MM.1S (cell line): ENCODE results near the gene ADCY3.

Source experiments
- EZH2 ChIP-seq: fragments of 300-600 bp; sonication (generic); optimal IDR thresholded peaks from 2 replicates; pipeline ENCODE3; 2017; ENCODE audit warnings: low read depth, mild to moderate bottlenecking, antibody characterized with exemption, low read length, mixed read lengths
- EZH2phosphoT487 ChIP-seq: fragments of 300-600 bp; sonication (generic); IDR thresholded peaks from 2 replicates; pipeline ENCODE4 v1.6.1; 2018; ENCODE audit warnings: antibody characterized with exemption, low read length
- TF ChIP-seq, protein P1 (sequence below): fragments of 300-600 bp; sonication (generic); IDR thresholded peaks from 2 replicates; pipeline ENCODE4 v1.5.1; 2016; ENCODE audit warnings: antibody characterized with exemption, low read length, mixed read lengths

DNA sequence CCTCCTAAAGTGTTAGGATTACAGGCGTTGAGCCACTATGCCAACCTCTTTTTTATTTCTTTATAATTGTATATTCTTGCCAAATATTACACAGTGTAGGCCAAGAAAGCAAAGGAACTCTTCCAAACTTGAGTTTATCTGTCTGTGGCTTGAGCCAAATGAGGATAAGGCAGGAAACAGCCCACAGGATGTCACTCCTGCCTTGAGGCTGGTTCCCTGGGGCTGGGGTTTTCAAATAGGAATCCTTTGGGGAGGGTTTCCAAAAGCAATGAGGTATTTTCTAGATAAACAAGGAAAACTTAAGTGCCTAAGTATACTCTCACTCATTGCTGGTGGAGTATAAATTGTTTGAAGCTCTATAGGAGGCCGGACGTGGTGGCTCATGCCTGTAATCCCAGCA lies 56.4 kb downstream of the ADCY3 start:
- TF ChIP-seq, protein P1, sequence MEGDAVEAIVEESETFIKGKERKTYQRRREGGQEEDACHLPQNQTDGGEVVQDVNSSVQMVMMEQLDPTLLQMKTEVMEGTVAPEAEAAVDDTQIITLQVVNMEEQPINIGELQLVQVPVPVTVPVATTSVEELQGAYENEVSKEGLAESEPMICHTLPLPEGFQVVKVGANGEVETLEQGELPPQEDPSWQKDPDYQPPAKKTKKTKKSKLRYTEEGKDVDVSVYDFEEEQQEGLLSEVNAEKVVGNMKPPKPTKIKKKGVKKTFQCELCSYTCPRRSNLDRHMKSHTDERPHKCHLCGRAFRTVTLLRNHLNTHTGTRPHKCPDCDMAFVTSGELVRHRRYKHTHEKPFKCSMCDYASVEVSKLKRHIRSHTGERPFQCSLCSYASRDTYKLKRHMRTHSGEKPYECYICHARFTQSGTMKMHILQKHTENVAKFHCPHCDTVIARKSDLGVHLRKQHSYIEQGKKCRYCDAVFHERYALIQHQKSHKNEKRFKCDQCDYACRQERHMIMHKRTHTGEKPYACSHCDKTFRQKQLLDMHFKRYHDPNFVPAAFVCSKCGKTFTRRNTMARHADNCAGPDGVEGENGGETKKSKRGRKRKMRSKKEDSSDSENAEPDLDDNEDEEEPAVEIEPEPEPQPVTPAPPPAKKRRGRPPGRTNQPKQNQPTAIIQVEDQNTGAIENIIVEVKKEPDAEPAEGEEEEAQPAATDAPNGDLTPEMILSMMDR = no peak
- TF ChIP-seq EZH2phosphoT487 (no peak), EZH2 (no peak)
